Measurements from ENCODE around the gene TNC.

GRCh38 chr9:115034801-115035200 is 83.2 kb downstream of the TNC start:
- no peak for TF ChIP-seq CTCF (IDR thresholded peaks at IDR 0.05)
- TF ChIP-seq POLR2A (IDR thresholded peaks at IDR 0.05) = no peak
